ENCODE results near the gene MTARC2. TPM values are rescaled to one million over a fixed set of nuclear protein-coding genes. Genes with fewer than 3 reads are reported as not detected.
"Not testable (repeated sequence)": the region's sequence is repeated elsewhere in the genome, so short reads cannot be mapped to it uniquely, and the experiment has no call there.

The MTARC2 gene
- total and polyA plus RNA-seq, 10 donors: 4.8 to 27.2 (median 15.3) TPM

DNA sequence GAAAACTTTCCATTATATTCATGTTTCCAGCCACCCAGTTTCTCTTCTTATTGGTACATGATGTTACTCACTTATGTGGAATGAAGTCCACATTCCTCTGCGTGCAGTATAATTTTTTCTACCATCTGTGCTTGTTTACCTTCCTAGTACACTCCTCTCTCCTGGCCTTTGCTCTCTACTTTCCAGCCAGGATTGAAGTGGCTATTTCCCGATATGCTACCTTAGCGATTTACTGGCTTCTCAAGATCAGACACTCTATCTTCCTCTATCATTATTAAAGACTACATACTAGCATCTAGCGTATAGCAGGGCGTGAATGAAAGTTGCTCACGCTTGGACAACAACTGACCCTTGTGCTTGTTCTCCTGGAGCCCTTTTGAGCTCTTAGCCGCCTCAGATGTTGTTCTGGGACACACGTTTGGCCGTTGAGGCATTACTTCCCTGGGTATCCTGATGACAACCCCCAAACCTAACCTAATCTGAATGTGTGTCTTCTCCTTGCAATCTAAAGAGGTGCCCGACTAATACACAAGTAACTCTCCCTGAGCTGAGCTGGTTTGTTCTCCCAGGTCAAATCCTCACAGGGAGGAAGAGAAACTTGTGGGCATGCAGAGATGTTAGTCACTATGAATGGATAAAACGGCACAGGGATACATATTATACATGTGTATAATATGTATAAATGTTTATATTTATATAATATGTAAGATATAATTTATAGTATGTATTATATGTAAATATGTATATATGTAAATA lies 13.4 kb upstream of the MTARC2 start:
- no peak for TF ChIP-seq POLR2A (IDR thresholded peaks at IDR 0.05)
- TF ChIP-seq, protein P1, sequence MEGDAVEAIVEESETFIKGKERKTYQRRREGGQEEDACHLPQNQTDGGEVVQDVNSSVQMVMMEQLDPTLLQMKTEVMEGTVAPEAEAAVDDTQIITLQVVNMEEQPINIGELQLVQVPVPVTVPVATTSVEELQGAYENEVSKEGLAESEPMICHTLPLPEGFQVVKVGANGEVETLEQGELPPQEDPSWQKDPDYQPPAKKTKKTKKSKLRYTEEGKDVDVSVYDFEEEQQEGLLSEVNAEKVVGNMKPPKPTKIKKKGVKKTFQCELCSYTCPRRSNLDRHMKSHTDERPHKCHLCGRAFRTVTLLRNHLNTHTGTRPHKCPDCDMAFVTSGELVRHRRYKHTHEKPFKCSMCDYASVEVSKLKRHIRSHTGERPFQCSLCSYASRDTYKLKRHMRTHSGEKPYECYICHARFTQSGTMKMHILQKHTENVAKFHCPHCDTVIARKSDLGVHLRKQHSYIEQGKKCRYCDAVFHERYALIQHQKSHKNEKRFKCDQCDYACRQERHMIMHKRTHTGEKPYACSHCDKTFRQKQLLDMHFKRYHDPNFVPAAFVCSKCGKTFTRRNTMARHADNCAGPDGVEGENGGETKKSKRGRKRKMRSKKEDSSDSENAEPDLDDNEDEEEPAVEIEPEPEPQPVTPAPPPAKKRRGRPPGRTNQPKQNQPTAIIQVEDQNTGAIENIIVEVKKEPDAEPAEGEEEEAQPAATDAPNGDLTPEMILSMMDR (IDR thresholded peaks at IDR 0.05 in 8 of 11, conservative IDR thresholded peaks at IDR 0.05 in 3 of 11): no peak
- no peak for TF ChIP-seq POLR2AphosphoS5 (IDR thresholded peaks at IDR 0.05)
- DNase-seq: no peak
- Histone ChIP-seq H3K4me3 (no peak overlapping the region), H3K4me1 (peaks cover 8 to 21% (median 13%) of the 10 kb centered on the region in 6 donors), H3K36me3 (no peaks in the 10 kb centered on the region), H3K27ac (no peak overlapping the region), H3K9me3 (no peaks in the 10 kb centered on the region), H3K27me3 (replicated peaks in 1 of 7) (no peaks in the 10 kb centered on the region)
- WGBS, 5 donors: 81 to 91% (median 86%) methylated on average over 11 of the region's 11 CpGs
- intact Hi-C loops (cut with DNase I; ENCODE audit: low total_unique reads): no loop called here

DNA sequence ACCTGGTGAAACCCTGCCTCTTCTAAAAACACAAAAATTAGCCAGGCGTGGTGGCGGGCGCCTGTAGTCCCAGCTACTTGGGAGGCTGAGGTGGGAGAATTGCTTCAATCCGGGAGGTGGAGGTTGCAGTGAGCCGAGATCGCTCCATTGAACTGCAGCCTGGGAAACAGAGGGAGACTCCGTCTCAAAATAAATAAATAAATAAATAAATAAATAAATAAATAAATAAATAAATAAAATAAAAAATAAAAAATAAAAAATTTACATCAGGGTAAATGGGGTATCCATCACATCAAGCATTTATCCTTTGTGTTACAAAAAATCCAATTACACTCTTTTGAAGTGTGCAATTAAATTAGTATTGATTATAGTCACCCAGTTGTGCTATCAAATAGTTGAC lies 11.8 kb upstream of the MTARC2 start:
- H3K4me1 ChIP-seq: peaks cover 8 to 21% (median 13%) of the 10 kb centered on the region in 6 donors
- H3K4me3 ChIP-seq; H3K9me3 ChIP-seq; H3K27me3 ChIP-seq (replicated peaks in 1 of 7); H3K36me3 ChIP-seq; intact Hi-C loops (cut with DNase I; ENCODE audit: low total_unique reads); DNase-seq; H3K27ac ChIP-seq: not testable (repeated sequence)
- 94 to 98% (median 95%) methylated on average over 7 of the region's 7 CpGs for WGBS, 5 donors

DNA sequence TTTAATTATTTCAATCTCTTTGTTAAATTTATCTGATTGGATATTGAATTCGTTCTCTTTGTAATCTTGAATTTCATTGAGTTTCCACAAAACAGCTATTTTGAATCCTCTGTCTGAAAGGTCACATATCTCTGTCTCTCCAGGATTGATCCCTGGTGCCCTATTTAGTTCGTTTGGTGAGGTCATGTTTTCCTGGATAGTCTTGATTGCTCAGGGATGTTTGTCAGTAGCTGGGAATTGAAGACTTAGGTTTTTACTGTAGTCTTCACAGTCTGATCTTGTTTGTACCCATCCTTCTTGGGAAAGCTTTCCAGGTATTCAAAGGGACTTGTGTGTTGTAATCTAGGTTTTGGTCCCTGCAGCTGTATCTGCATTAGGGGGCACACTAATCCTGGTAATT lies 6.8 kb upstream of the MTARC2 start:
- intact Hi-C loops (cut with DNase I; ENCODE audit: low total_unique reads): no loop called here
- no peaks in the 10 kb centered on the region for H3K36me3 ChIP-seq
- WGBS, 5 donors: 59 to 73% (median 69%) methylated on average over 2 of the region's 2 CpGs

DNA sequence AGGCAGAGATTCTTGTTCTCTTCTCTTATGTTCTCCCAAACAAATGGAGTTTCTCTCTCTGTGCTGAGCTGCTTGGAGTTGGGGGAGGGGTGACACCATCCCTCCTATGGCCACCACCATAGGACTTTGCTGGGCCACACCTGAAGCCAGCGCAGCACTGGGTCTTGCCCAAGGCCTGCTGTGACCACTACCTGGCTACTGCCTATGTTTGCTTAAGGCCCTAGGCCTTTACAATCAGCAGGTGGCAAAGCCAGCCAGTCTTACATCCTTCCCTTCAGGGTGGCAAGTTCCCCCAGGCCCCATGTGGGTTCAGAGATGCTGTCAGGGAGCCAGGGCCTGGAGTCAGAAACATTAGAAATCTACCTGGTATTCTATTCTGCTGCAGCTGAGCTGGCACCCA lies 6.3 kb upstream of the MTARC2 start:
- Histone ChIP-seq H3K9me3 (no peaks in the 10 kb centered on the region), H3K27ac (no peak overlapping the region), H3K4me3 (no peak overlapping the region), H3K27me3 (replicated peaks in 1 of 7) (peaks cover 0 to 16% (median 0%) of the 10 kb centered on the region in 7 donors), H3K36me3 (no peaks in the 10 kb centered on the region), H3K4me1 (no peaks in the 10 kb centered on the region)
- TF ChIP-seq, protein P1 (IDR thresholded peaks at IDR 0.05 in 8 of 11, conservative IDR thresholded peaks at IDR 0.05 in 3 of 11): no peak
- no peak for TF ChIP-seq POLR2AphosphoS5 (IDR thresholded peaks at IDR 0.05)
- 85 to 100% (median 93%) methylated on average over 1 of the region's 1 CpG for WGBS, 5 donors
- DNase-seq: no peak
- intact Hi-C loops (cut with DNase I; ENCODE audit: low total_unique reads): no loop called here

More for the DNA sequence above, 6.8 kb upstream of the MTARC2 start:
- peaks cover 0 to 13% (median 0%) of the 10 kb centered on the region in 7 donors for H3K27me3 ChIP-seq (replicated peaks in 1 of 7)
- H3K4me3 ChIP-seq: no peak overlapping the region
- H3K9me3 ChIP-seq: no peaks in the 10 kb centered on the region
- H3K4me1 ChIP-seq: no peaks in the 10 kb centered on the region
- TF ChIP-seq, protein P1 (IDR thresholded peaks at IDR 0.05 in 8 of 11, conservative IDR thresholded peaks at IDR 0.05 in 3 of 11): no peak
- TF ChIP-seq POLR2AphosphoS5 (IDR thresholded peaks at IDR 0.05): no peak
- no peak for TF ChIP-seq POLR2A (IDR thresholded peaks at IDR 0.05)
- DNase-seq: no peak
- no peak overlapping the region for H3K27ac ChIP-seq

All from spleen (tissue), 11 donors.